Activated CD4-positive, alpha-beta T cell treated with anti-CD3 and anti-CD28 coated beads, Interleukin-2, amount 50 U/mL, for 24 hours (primary cell): ENCODE measurements around the gene CALY.
A peak's percentile ranks its signal among the peaks of the same experiment; 100 is the strongest.

ENCODE experiments used
- DNase-seq, 2 donors: peaks; one replicate each; pipeline ENCODE4 v3.0.0-alpha.2; 2020; ENCODE audit warnings: low read depth in 1 of 2, low spot score in 1 of 2

The CALY gene

GRCh38 chr10:133351408-133352318, 15.0 kb upstream of the CALY start:
- no peak for DNase-seq

DNA sequence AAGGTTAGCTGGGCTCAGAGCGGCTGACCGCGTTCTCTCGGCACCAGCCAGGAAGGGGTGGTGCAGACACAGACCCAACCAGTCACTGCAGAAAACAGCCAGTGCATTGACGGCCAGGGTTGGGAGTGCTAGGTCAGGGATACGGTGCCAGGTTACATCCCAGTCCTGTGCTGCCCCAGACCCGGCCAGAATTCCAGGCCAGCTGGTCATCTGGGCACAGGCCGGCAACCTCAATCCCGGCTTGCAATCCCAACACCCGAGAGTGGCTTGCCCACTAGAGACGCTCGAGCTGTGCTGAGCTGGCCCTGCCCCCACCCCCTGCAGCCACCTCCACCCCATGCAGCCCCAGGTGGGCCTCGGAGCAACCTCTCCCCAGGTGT, 14.2 kb upstream of the CALY start:
- no peak for DNase-seq

- DNase-seq: no peak
Measured at GRCh38 chr10:133350283-133350949, 13.7 kb upstream of the CALY start.

GRCh38 chr10:133349577-133350011, 12.9 kb upstream of the CALY start:
- DNase-seq: no peak

DNA sequence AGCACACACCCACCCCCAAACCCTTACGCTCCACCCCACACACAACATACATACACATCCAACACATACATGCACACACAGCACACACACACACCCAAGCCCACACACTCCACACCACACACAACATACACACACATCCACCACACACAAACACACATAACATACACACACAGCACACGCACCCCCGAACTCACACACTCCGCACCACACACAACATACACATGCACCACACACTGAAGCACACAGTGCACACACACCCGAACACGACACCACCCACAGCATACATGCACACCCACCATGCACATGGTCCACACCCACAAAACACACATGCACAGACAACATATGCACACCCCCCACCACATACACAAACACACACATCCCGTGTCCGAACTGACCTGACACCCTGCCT, 12.5 kb upstream of the CALY start:
- DNase-seq: no peak

- DNase-seq: no peak
Measured at GRCh38 chr10:133347710-133348517, 11.2 kb upstream of the CALY start.

GRCh38 chr10:133346413-133346812, 9.7 kb upstream of the CALY start:
- DNase-seq: no peak

DNA sequence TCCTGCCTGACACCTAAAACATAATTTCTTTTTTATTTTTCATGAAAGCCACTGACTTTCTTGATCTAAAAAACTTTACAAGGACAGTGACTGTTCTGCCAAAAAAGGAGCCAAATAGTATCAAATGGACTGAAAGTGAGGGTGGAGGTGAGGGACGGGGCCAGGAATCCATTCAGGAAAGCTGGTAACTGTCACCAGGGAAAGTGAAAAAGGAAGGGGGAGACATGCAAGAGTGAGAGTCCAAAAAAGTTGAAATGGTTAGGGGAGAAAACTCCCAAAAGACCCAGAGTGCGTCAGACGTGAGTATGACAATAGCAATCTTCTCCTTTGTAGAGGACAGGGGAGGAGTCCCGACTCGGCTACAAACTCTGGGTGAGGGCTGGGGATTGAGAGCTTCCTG, 7.5 kb upstream of the CALY start:
- no peak for DNase-seq

DNA sequence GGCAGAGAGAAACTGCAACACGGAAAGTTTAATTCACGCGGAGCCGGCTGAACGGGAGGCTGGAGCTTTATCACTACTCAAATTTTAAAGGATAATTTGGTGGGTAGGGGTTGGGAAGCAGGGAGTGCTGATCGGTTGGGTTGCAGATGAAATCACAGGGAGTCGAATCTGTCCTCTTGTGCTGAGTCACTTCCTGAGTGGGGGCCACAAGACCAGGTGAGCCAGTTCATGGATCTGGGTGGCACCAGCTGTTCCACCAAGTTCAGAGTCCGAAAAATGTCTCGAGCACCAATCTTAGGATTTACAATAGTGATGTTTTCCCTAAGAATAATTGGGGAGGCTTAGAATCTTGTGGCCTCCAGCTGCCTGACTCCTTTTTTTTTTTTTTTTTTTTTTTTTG, 6.9 kb upstream of the CALY start:
- DNase-seq: no peak

GRCh38 chr10:133342942-133343341, 6.2 kb upstream of the CALY start:
- no peak for DNase-seq

DNA sequence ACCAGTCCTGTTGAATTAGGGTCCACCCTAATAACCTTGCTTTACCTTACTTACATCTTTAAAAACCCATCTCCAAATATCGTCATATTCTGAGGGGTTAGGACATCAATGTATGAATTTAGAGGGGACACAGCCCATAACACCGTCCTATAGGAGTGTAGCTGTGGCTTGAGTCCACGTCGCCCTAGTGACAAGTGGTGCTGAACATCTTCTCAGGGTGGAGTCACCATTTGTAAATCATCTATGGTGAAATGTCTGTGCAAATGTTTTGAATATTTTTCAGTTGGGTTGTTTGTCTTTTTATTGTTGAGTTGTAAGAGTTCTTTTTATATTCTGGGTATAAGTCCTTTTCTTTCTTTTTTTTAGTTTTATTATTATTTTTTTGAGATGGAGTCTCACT, 5.3 kb upstream of the CALY start:
- DNase-seq: no peak

DNA sequence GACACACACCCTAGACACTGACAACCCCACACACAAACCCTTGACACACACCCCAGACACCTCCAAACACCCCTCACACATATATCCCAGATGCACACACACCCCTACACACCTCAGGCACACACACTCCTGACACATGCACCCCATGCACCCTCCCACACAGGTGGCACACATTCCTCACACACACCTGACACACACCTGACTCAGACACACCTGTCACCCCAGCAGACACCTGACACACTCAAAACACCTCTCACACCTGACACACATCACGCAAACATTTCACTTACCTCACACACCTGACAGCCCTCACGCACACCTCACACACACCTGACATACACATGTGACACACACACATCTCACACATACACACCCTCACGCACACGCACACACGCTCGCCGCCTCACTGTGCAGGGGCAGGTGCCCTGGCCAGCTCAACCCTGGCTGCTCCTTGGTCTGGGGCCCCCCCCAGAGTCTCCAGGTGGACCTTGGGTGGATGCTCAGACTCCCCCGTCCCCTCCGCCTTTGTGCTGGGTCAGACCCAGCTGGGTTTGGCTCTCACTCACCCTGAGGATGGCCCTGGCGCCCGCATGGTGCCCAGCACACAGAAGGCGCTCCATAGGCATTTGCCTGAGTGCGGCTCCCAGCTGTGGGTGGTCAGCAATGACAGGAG, 3.1 kb upstream of the CALY start:
- DNase-seq: no peak

- DNase-seq: no peak
Measured at GRCh38 chr10:133338080-133339071, 1.7 kb upstream of the CALY start.

- no peak for DNase-seq
Measured at GRCh38 chr10:133337370-133337725, 652 bp upstream of the CALY start.

DNA sequence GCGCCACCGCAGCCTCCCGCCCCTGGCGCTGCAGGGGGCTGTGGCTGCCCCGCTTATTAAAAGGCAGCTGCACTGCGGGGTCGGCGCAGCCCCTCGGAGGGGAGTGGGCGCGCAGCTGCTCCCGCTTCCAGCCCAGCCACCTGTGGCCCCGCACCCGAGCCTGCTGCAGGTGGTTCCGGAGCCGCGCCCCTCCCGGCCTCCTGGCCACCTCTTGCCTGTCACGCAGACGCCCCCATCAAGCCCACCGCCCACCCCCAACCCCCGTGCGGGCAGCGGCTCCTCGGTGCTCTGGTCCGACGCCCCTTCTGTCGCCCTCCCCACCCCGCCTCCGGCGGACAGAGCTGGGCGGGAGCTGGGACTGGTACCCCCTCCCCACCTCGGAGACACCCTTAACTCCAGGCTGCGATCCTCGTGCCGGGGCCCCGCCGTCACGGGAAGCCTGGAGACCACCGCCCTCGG, 549 bp downstream of the CALY start:
- DNase-seq: no peak

GRCh38 chr10:133335246-133336117, 1.2 kb downstream of the CALY start:
- DNase-seq: peak in 1 of 2 donors; percentile 67

GRCh38 chr10:133334503-133335245, 2.0 kb downstream of the CALY start:
- no peak for DNase-seq
